CD4-positive, alpha-beta T cell treated with Interleukin-1 beta for 1 hour (primary cell): ENCODE measurements around the gene TOR4A.
A peak's percentile ranks its signal among the peaks of the same experiment; 100 is the strongest.

Source experiments
- DNase-seq, 2 donors: peaks; one replicate each; pipeline ENCODE4 v3.0.0-alpha.2; 2020 to 2022

Gene TOR4A

GRCh38 chr9:137296670-137297664 lies 19.4 kb downstream of the TOR4A start:
- DNase-seq: no peak

DNA sequence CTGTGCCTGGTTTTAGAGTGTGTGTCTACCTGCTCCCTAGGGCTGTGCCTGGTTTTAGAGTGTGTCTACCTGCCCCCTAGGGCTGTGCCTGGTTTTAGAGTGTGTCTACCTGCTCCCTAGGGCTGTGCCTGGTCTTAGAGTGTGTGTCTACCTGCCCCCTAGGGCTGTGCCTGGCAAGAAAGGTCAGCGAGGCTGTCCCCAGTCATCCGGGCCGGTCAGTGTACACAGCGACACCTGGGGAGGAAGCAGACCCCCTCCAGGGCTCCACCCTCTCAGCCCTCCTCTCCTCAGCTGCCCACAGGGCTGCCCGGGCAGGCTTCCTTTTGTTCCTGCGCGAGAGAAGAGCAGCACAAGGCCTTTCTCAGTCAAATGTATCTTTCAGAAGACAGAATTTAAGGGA lies 20.4 kb downstream of the TOR4A start:
- no peak for DNase-seq

- DNase-seq: no peak
Observed at GRCh38 chr9:137298401-137299202, 21.1 kb downstream of the TOR4A start.

DNA sequence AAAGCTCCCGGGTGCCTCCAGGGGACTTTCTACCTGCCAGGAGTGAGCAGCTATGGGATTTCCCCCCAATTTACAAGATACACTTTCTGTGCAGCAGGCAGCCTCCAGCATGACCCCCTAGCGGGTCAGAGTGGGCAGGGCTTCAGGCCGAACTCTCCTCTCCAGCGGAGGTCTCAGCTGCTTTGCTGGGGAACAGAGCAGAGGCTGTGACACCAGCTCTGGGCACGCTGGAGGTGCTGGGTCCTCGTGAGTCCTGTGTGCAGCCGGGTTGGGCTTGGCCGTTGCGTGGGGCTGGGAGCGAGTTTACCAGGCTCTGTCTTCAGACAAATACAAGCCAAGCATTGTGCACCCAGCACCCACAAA lies 21.7 kb downstream of the TOR4A start:
- no peak for DNase-seq

DNA sequence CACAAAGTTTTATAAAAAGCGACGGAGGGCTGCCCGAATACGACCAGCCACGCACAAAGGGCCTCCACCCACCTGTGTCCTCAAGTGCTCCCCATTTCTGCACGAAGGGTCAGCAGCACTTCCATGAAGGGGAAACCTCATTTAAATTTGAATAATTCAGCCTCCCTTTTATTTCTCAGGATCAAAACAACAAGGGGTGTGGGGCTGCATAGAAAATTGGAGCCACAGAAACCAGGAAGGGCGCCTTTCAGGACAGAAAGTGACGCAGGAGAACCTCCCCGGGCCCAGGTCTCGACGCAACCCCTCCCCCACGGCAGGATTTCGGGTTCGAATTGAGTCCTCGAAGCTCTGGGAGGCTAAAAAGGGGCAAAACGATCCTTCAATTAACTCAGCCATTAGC lies 22.4 kb downstream of the TOR4A start:
- no peak for DNase-seq

DNA sequence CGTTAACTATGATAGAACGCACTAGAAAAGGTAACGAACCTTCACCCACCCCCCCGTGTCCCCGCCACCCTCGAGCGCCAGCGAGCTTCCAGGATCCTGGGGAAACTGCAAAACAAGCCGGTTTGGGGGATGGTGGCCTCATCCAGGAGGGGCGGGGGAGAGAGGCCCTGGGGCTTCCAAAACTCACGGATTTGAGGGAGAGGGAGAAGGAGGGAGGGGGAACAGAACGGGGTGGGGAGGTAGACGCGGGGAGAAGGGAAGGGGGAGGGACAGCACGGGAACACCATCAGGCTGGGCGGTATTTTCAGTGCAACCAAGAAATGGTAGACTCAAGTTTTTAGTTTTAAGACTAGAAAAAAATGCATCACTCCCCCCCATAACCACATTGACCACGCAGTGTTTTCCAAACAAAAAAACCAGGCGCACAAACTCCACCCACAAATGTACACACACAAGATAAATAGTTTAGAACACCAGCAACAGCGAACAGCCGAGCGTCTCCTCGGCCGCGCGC lies 23.1 kb downstream of the TOR4A start:
- peak in 1 of 2 donors; percentile 21 for DNase-seq

DNA sequence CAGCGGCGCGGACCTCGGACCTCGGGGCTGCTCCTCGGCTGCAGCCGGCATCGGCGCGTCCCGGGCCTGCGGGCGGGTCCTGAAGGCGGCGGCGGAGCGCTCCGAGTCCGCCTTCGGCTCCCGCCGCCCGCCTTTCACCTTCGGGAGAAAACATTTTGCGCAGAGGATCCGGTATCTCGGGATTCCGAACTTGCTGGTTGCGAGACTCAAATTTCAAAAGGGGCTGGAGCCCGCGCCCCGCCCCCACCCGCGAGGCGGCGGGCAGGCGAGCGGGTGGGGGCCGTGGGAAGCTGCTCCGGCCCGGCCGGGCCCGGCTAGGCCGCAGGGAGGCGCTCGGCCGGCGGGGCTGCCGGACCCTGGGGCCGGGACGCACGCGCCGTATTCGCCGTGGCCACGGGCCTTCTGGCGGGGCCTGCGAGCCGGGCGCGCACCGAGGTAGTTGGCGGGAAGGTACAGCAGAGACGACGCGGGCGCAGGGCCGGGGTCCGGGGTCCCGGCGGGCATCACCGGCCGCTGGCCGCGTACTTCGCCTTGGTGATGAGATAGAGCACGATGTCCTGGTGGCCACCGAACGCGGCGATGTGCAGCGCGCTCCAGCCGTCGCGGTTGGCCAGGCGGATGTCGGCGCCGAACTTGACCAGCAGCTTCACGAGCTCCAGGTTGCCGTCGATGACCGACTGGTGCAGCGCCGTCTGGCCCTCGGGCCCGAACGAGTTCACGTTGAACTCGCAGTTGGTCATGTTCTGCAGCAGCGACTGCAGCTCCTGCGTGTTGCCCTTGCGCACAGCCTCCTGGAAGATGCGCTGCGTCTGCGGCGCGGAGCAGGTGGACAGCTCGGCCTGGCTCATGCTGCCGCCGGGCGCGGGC lies 23.8 kb downstream of the TOR4A start:
- DNase-seq: no peak

DNA sequence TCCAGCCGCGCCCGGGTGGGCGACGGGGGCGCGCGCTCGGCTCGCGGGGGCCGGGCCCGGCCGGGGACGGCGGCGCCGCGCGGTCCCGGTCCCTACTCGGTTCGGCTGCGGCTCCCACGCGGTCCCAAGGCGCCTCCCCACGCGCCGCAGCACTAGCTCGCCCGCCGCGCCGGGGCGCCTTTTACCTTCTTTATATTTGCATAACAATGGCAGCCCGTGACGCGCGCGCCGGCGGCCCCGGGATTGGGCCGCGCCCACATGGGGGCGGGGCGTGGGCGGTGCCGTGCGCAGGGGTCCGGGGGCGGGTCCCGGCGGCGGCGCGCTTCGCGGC lies 24.6 kb downstream of the TOR4A start, which contains the start of gene NRARP:
Gene NRARP (minus strand): TSS at position 154 of the 331 bp plus-strand sequence. CDS start 343 bp downstream, outside the sequence.
- peak; percentile 89 to 93 for DNase-seq

- no peak for DNase-seq
Observed at GRCh38 chr9:137302449-137303150, 25.1 kb downstream of the TOR4A start.

- DNase-seq: no peak
Observed at GRCh38 chr9:137303151-137303892, 25.8 kb downstream of the TOR4A start.

GRCh38 chr9:137303893-137304382 lies 26.4 kb downstream of the TOR4A start:
- no peak for DNase-seq

DNA sequence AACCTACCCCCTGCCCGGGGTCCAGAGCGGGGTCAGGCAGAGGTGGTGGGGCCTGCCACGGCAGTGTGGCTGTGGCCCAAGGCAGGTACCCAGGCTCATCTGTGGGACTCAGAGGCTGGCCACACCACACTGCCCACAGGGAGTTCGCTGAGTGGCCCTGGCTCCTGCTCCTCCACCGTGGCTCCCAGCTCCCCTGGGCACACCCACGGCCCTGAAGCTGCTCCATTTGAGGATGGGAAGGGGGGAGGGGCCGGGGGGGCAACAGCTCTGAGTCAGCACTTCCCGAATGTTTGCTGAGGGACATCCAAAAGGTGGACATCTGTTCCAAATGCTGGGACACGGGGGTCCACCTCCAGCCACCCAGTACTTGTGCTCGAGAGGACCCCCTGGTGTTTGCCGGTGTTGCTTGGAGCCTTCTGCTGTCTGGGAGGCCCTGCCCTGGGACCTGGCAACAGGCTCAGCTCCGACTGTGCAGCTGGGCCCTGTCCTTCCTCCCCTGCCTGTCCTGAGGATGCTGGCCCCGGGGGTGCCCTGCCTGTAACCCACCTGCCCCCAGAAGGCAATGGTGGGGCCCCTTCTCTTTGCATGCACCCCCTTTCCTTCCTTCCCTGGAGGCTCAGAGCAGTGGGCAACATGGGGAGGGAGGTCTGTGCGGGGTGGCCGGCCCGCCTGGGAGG lies 27.0 kb downstream of the TOR4A start:
- no peak for DNase-seq

DNA sequence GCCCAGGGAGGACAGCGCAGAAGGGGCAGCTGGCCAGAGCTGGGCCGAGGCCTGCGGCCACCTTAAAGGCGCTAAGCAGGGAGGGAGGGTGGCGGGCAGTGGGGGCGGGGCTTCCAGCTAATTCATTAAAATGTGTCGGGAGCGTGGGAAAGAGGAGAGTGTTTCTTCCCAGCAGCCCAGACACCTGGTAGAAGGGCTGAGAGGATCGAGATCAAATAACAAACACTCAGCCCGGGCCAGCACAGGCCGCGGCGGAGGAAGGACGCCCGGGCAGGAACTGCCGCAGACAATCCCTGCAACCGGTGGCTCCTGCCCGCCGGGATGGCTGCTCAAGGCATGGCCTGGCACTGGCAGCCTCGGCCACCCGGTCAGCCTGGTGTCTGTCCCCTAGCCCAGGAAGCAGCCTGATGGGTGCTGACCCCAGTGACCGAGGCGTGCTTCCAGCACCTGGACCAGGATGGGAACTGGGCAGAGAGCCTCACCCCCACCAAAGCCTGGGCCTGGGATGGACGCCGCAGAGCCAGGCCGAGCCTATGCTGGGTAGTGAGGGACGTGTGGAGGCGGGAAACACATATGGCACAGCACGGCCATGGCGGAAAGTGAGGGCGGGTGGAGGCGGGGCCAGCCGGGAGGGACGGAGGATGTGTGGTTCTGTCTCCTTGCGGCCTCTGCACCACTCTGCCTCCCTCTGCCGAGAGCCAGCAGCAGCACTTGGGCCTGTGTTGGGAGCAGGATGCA lies 27.7 kb downstream of the TOR4A start:
- DNase-seq: peak; percentile 58 to 59

- no peak for DNase-seq
Observed at GRCh38 chr9:137305798-137306065, 28.2 kb downstream of the TOR4A start.

DNA sequence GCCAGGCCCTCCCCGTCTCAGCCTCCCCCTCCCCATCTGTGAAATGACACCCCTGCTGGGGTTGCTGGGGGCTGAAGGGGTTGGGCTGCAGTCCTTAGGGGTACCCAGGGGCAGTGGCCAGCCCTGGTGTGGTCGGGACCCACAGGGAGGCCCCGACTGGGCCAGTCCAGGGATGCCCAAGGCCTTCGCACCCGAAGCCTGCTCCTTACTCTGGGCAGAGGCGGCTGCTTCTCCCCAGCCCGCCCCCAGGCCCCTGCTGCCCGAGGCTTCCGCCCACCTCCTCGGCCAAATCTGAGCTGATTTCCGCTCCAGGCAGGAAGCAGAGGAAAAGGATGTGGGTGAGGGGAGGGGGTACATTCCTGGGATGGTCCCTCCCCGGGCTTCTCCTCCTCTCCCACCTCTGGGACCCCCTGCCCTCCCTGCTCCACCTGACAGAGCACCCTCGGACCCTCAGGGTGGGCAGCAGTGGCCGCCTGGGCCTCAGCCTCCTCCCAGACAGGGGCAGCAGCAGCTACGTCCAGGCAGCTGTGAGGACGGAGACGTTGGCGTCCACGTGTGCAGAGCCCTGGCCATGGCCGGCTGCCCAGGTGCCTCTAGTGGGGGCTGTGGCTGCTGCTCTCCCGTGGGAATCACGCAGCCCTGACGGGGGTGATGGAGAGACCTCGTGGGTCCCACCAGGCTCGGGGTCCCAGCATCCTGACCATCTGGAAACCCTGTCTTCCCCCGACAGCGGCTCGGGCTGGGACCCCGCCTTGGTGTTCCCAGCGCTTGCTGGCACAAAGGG lies 28.7 kb downstream of the TOR4A start:
- DNase-seq: no peak

DNA sequence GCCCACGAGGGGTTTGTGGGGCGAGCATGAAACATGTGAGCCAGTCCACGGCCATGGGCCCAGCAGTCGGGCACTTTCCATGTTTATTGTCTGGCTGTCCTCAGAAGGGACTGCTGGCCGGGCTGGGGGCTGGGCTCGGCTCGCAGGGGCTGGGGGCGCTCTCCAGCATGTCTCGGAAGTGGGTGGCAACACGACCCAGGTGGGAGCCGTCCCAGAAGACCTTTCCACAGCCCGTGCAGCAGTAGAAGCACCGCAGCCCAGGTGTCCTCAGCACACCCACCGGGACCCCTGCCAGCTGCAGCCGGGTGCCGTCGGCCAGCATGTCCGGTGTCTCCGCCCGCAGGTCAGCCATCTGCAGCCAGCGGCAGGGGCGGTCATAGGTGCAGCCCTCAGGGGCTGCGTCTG lies 29.3 kb downstream of the TOR4A start:
- DNase-seq: no peak

DNA sequence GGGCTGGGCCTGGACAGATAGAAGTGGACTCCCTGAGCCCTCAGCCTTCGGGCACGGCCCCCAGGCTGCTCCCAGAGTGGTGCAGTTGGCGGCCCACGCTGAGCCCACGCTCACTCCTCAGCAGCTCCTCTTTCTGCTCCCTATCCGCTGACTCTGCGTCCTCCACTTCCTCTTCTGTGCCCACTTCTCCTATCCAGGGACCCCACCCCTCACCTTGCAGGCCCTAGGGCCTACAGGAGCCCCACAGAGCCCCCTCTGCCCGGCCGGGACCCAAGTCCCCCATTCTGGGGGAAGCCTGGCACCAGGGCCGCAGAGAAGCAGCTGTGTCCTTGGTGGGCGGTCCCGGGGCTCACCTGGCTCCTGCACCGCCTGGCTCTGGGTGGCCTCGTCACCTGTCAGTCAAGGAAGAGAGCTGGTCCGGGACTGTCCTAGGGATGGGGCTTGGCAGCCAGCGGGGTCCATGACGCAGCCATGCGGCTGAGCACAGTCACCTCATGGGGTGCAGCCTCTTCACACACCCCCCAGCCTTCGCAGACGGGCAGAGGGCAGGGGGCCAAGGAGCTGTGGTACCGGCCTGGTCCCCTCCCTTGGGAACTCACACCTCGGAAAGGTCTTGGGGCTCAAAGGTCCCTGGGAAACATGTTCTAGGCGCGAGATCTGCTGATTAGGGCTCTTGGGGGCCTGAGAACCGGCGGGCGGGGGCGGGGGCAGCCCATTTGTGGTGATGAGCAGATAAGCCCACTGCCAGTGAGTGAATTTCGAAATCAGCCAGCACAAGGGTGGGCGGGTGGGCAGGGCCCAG lies 29.9 kb downstream of the TOR4A start:
- DNase-seq: no peak

- no peak for DNase-seq
Observed at GRCh38 chr9:137308057-137308619, 30.6 kb downstream of the TOR4A start.
